Endothelial cell of umbilical vein (primary cell): ENCODE data around the gene PTDSS2. TPM values are rescaled to one million over a fixed set of nuclear protein-coding genes. Genes with fewer than 3 reads are reported as not detected.

Experiments used
- BruUV-seq: library from RNA; stranded (reverse); fragments of 400-500 nt; replicated peaks from 2 replicates; lab custom pipeline; 2021; lab: Mats Ljungman, UMichigan
- CTCF ChIA-PET: fragments of 300-600, 350-600 bp; sonication (Branson Sonifier 250); formaldehyde crosslinking; loops from one replicate; lab custom pipeline; 2021; ENCODE audit warnings: antibody characterized with exemption, inconsistent platforms; lab: Charles Lee
- POLR2A ChIA-PET: fragments of 300-600, 350-600 bp; sonication (Branson Sonifier 250); formaldehyde crosslinking; loops from one replicate; lab custom pipeline; 2021; ENCODE audit warnings: antibody characterized with exemption, inconsistent platforms; lab: Charles Lee
- DNase-seq: peaks from one replicate; pipeline ENCODE4 v3.0.0-alpha.2; 2011; ENCODE audit warnings: low read depth, low spot score
- FAIRE-seq: peaks from 2 replicates; lab custom pipeline; 2011; peaks lifted over from hg19 to GRCh38; lab: Jason Lieb, UNC
- H2AFZ ChIP-seq: 2 replicates; pipeline ENCODE4 v1.6.0; 2012; ENCODE audit warnings: low read depth, low read length, control low read depth, inconsistent platforms
- H3K27ac ChIP-seq: 2 replicates; pipeline ENCODE4 v1.5.1; 2011; ENCODE audit warnings: low read depth, mild to moderate bottlenecking, control low read depth, low read length, moderate library complexity; ENCODE audit not compliant: insufficient read depth
- H3K27me3 ChIP-seq, 2 experiments: 2 replicates each; pipeline versions ENCODE4 v1.6.0 to v1.6.1; 2011; ENCODE audit warnings: low read length in 2 of 2, mixed read lengths in 1 of 2; ENCODE audit not compliant: control insufficient read depth in 2 of 2, insufficient read depth in 2 of 2
- H3K36me3 ChIP-seq, 2 experiments: 2 replicates in 1 of 2; 3 replicates in 1 of 2; pipeline ENCODE4 v1.5.1; 2011; ENCODE audit warnings: low read length in 2 of 2, mild to moderate bottlenecking in 1 of 2, moderate library complexity in 1 of 2; ENCODE audit not compliant: control insufficient read depth in 2 of 2, insufficient read depth in 2 of 2; ENCODE audit errors: extremely low read depth in 1 of 2
- H3K4me1 ChIP-seq: 3 replicates; pipeline ENCODE4 v1.5.1; 2011; ENCODE audit warnings: mild to moderate bottlenecking, low read length; ENCODE audit not compliant: control insufficient read depth, insufficient read depth; ENCODE audit errors: extremely low read depth
- H3K4me2 ChIP-seq: 2 replicates; pipeline ENCODE4 v1.6.1; 2011; ENCODE audit warnings: low read length, control low read depth, mixed read lengths; ENCODE audit not compliant: insufficient read depth
- H3K4me3 ChIP-seq, 3 experiments: fragments of 200-600 bp in 1 of 3; sonication (generic), shearing (Covaris generic) in 1 of 3; replicated peaks in 1 of 3; 2 replicates each; pipeline ENCODE4 v1.5.1; 2011 to 2016; ENCODE audit warnings: control low read depth in 3 of 3, low read length in 3 of 3, mild to moderate bottlenecking in 2 of 3, inconsistent platforms in 1 of 3, low read depth in 1 of 3, moderate library complexity in 1 of 3; ENCODE audit not compliant: insufficient read depth in 1 of 3
- H3K79me2 ChIP-seq: 2 replicates; pipeline ENCODE4 v1.6.0; 2012; ENCODE audit warnings: low read length, inconsistent platforms; ENCODE audit not compliant: control insufficient read depth, insufficient read depth
- H3K9ac ChIP-seq: replicated peaks from 2 replicates; pipeline ENCODE3; 2011; ENCODE audit warnings: low read length, control low read depth; ENCODE audit not compliant: insufficient read depth; ENCODE audit errors: extremely low read depth
- H3K9me1 ChIP-seq: replicated peaks from 3 replicates; pipeline ENCODE4 v1.6.0; 2011; ENCODE audit warnings: mild to moderate bottlenecking, low read length; ENCODE audit not compliant: control insufficient read depth, insufficient read depth; ENCODE audit errors: extremely low read depth
- H3K9me3 ChIP-seq: replicated peaks from 2 replicates; pipeline ENCODE4 v1.5.1; 2012; ENCODE audit warnings: low read length, inconsistent platforms; ENCODE audit not compliant: control insufficient read depth, insufficient read depth
- H4K20me1 ChIP-seq: replicated peaks from 2 replicates; pipeline ENCODE3; 2011; ENCODE audit warnings: mild to moderate bottlenecking, low read length; ENCODE audit not compliant: control insufficient read depth, insufficient read depth; ENCODE audit errors: extremely low read depth
- EZH2 ChIP-seq: IDR thresholded peaks from 2 replicates; pipeline ENCODE4 v1.6.1; 2012; ENCODE audit warnings: borderline replicate concordance, low read depth, mild to moderate bottlenecking, moderate library complexity, low read length, inconsistent platforms; ENCODE audit not compliant: severe bottlenecking
- FOS ChIP-seq: IDR thresholded peaks from 2 replicates; pipeline ENCODE4 v1.6.1; 2011; ENCODE audit warnings: mild to moderate bottlenecking, low read length, moderate library complexity, borderline replicate concordance; ENCODE audit not compliant: insufficient read depth
- GATA2 ChIP-seq: IDR thresholded peaks from 2 replicates; pipeline ENCODE4 v1.7.0; 2011; ENCODE audit warnings: low read depth, mild to moderate bottlenecking, moderate library complexity, mixed read lengths, low read length; ENCODE audit not compliant: insufficient read length, insufficient read depth
- JUN ChIP-seq: IDR thresholded peaks from 2 replicates; pipeline ENCODE4 v1.6.1; 2011; ENCODE audit warnings: borderline replicate concordance, low read depth; ENCODE audit not compliant: insufficient read length, insufficient read depth
- MYC ChIP-seq: IDR thresholded peaks from one replicate; pipeline ENCODE4 v1.6.1; 2011; ENCODE audit warnings: mild to moderate bottlenecking, low read depth, low read length
- POLR2A ChIP-seq: IDR thresholded peaks from 2 replicates; pipeline ENCODE4 v1.6.1; 2012; ENCODE audit warnings: low read depth, mild to moderate bottlenecking, control low read depth, low read length
- POLR2AphosphoS5 ChIP-seq: IDR thresholded peaks from 2 replicates; pipeline ENCODE4 v1.6.1; 2012; ENCODE audit warnings: low read depth, mild to moderate bottlenecking, control low read depth, low read length, moderate library complexity; ENCODE audit not compliant: insufficient read depth
- dilution Hi-C: fragments of 300-500 bp; cut with MboI; formaldehyde crosslinking; loops from one replicate; pipeline ENCODE4 v1.15.0; 2019; ENCODE audit warnings: low sequenced_read_pairs; ENCODE audit not compliant: extremely low pct_ligation_motif_present
- intact Hi-C: fragments of 100-400 bp; cut with micrococcal nuclease; formaldehyde crosslinking; loops from one replicate; pipeline ENCODE4 v1.10.0; 2022
- polyA plus RNA-seq, 4 experiments: library from polyadenylated mRNA; depleted of rRNA in 3 of 4; stranded (reverse) in 3 of 4; unstranded in 1 of 4; fragments of >200 nt; gene quantifications; 2 replicates each; pipeline versions ENCODE4 v1.2.1 to v1.2.3, GENCODE V29; 2011 to 2012; ENCODE audit warnings: missing spikeins in 1 of 4
- total RNA-seq: library from RNA; stranded (reverse); gene quantifications from 2 replicates; pipeline ENCODE4 v1.2.3, GENCODE V29; 2021
- TF ChIP-seq, protein P1 (sequence below): IDR thresholded peaks from 2 replicates; pipeline ENCODE4 v1.6.1; 2011; ENCODE audit not compliant: insufficient read depth, insufficient read length
- TF ChIP-seq, protein P2 (sequence below), 2 donors: IDR thresholded peaks; 1 replicate in 1 of 2; 2 replicates in 1 of 2; pipeline ENCODE4 v1.5.1; 2011; ENCODE audit warnings: low read length in 2 of 2, mild to moderate bottlenecking in 2 of 2, moderate library complexity in 2 of 2, control low read depth in 1 of 2, inconsistent platforms in 1 of 2, low read depth in 1 of 2; ENCODE audit not compliant: insufficient read depth in 1 of 2; ENCODE audit errors: extremely low read depth in 1 of 2

Gene PTDSS2
- total and polyA plus RNA-seq, 2 donors (not counting 3 experiments of a cell fraction or from before 2014, with no cell fraction given), result 41.4 to 46.8 TPM

DNA sequence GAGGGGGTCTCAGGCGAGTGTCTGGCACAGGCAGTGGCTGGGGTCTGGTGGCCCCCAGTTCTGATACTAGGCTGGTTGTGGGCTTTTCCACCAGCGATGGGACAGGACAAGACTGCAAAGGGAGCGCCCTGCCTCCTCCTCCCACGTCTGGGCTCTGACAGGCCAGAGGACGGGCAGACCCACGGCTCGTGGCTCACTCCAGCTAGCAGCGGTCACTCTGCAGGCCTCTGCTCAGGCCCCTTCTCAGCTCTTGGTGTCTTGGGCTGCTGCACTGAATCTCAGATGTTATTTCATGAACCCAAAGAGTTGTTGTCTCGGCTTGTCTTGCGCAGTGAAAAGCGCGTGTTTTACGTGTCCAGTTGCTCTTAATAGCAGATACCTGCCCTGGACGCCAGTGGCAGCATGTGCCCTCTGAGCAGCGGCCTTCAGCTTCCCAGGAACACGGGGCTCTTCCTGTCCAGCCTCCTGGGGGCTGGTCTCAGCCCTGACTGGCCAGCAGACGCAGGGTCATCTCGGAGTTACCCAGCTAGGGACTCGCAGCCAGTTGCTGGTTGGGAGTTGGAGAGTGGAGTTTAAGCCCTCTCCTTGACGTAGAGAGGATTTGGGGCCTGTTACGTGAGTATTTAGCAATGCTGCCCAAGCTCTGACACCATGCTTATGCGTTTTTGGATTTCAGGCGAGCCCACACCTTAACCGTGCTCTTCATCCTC is 9.6 kb downstream of the PTDSS2 start:
- Histone ChIP-seq H3K9me3 (no peaks in the 10 kb centered on the region), H4K20me1 (no peaks in the 10 kb centered on the region), H3K9me1 (no peaks in the 10 kb centered on the region), H3K27ac (no peak overlapping the region), H3K4me2 (no peak overlapping the region), H3K9ac (no peak overlapping the region), H3K27me3 (no peaks in the 10 kb centered on the region), H3K36me3 (peaks cover 0 to 17% of the 10 kb centered on the region in 2 experiments), H3K79me2 (peaks cover 27% of the 10 kb centered on the region), H3K4me1 (no peaks in the 10 kb centered on the region), H3K4me3 (no peak overlapping the region), H2AFZ (no peak overlapping the region)
- TF ChIP-seq FOS (no peak), EZH2 (no peak), MYC (no peak), POLR2A (no peak), GATA2 (no peak), JUN (no peak), POLR2AphosphoS5 (no peak)
- TF ChIP-seq, protein P1, sequence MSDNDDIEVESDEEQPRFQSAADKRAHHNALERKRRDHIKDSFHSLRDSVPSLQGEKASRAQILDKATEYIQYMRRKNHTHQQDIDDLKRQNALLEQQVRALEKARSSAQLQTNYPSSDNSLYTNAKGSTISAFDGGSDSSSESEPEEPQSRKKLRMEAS, result no peak
- TF ChIP-seq, protein P2, sequence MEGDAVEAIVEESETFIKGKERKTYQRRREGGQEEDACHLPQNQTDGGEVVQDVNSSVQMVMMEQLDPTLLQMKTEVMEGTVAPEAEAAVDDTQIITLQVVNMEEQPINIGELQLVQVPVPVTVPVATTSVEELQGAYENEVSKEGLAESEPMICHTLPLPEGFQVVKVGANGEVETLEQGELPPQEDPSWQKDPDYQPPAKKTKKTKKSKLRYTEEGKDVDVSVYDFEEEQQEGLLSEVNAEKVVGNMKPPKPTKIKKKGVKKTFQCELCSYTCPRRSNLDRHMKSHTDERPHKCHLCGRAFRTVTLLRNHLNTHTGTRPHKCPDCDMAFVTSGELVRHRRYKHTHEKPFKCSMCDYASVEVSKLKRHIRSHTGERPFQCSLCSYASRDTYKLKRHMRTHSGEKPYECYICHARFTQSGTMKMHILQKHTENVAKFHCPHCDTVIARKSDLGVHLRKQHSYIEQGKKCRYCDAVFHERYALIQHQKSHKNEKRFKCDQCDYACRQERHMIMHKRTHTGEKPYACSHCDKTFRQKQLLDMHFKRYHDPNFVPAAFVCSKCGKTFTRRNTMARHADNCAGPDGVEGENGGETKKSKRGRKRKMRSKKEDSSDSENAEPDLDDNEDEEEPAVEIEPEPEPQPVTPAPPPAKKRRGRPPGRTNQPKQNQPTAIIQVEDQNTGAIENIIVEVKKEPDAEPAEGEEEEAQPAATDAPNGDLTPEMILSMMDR (IDR thresholded peaks at IDR 0.05; ENCODE audit: extremely low read depth in 1 of 2, insufficient read depth in 1 of 2, low read depth in 1 of 2, low read length in 2 of 2), result no peak
- dilution Hi-C loops (no loop called here), intact Hi-C loops (no loop called here)
- FAIRE-seq (no peak), DNase-seq (no peak)
- CTCF ChIA-PET, result no interaction called here
- BruUV-seq, result no TSS peak
- POLR2A ChIA-PET, result no interaction called here
